Measurements from ENCODE around the gene LTC4S. TPM values are rescaled to one million over a fixed set of nuclear protein-coding genes. Genes with fewer than 3 reads are reported as not detected.

The LTC4S gene
- total and polyA plus RNA-seq, 9 of the 15 experiments (the other 6 are each of a cell fraction or from before 2014, with no cell fraction given), result 0.17 to 0.77 (median 0.75) TPM; not detected in 6

DNA sequence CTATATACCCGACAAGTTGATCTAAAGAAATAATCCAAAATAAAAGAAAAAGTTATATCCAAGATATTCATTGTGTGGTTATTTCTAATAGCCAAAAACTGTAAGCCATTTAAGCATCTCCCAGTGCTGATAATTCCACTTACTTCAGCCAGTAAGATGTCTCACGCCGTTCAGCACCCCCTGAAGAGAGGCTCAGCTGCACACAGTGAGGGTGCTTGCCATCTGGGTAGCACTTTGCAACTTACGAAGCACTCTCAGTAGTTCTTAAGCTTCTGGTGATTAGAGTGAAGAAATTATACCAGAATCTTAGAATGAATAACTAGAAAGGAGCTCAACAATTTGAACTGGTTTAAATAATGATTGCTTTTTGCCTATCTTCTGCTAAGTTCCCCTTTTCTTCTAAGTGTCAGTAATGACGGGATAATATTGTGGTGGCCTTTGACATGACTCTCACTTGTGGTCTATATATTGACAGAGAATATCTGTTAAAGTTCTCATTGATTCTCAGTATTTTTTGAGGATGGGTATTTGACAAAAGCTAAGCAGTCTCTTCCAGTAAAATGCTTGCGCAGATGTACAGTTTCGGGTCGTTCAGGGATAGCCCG lies 26.2 kb upstream of the LTC4S start (continued):
- TF ChIP-seq HNRNPH1 (optimal IDR thresholded peaks at IDR 0.05; ENCODE audit: low read depth, low read length), result no peak
- no peak for TF ChIP-seq NCOA1 (IDR thresholded peaks at IDR 0.05; ENCODE audit: low read depth)
- TF ChIP-seq, protein P1, sequence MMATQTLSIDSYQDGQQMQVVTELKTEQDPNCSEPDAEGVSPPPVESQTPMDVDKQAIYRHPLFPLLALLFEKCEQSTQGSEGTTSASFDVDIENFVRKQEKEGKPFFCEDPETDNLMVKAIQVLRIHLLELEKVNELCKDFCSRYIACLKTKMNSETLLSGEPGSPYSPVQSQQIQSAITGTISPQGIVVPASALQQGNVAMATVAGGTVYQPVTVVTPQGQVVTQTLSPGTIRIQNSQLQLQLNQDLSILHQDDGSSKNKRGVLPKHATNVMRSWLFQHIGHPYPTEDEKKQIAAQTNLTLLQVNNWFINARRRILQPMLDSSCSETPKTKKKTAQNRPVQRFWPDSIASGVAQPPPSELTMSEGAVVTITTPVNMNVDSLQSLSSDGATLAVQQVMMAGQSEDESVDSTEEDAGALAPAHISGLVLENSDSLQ (IDR thresholded peaks at IDR 0.05), result no peak
- no peak for TF ChIP-seq CBX2 (IDR thresholded peaks at IDR 0.05; ENCODE audit: insufficient read depth, low read length, poor library complexity, severe bottlenecking)
- TF ChIP-seq, protein P2, sequence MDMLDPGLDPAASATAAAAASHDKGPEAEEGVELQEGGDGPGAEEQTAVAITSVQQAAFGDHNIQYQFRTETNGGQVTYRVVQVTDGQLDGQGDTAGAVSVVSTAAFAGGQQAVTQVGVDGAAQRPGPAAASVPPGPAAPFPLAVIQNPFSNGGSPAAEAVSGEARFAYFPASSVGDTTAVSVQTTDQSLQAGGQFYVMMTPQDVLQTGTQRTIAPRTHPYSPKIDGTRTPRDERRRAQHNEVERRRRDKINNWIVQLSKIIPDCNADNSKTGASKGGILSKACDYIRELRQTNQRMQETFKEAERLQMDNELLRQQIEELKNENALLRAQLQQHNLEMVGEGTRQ (CRISPR knock-in tag; IDR thresholded peaks at IDR 0.05), result no peak
- TF ChIP-seq HSF4 (CRISPR knock-in tag; IDR thresholded peaks at IDR 0.05; ENCODE audit: borderline replicate concordance), result no peak

DNA sequence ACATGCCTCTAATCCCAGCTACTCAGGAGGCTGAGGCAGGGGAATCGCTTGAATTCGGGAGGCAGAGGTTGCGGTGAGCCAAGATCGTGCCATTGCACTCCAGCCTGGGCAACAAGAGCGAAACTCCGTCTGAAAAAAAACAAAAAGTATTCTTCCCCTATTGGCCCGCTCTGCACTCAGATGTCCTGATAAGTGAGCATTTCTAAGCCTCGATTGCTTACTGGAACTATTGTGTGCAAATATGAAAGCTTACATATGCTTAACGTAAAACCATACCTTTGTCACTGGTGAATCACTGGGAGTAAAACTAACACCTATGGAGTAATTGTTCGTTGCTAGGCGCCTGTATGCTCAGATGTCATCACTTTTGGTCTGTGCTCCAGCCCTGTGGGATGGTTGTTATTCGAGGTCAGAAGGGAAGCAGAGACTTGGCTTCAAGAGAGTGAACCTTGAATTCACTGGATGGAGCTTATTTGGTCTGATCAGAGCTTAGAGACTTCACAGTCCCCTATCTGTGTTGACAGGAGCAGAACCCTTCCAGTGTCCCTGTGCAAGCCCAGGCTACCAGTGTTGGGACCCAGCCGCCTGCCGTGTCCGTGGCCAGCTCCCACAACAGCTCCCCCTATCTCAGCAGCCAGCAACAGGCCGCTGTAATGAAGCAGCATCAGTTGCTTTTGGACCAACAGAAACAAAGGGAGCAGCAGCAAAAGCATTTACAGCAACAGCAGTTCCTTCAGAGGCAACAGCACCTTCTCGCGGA lies 25.3 kb upstream of the LTC4S start:
- intact Hi-C loops (cut with micrococcal nuclease), result loop anchor here (5.0 kb wide), 1 partner anchor 39 kb away; the partner anchor contains the start of gene MGAT4B

More for the DNA sequence above, 25.3 kb upstream of the LTC4S start:
- TF ChIP-seq, protein P3, sequence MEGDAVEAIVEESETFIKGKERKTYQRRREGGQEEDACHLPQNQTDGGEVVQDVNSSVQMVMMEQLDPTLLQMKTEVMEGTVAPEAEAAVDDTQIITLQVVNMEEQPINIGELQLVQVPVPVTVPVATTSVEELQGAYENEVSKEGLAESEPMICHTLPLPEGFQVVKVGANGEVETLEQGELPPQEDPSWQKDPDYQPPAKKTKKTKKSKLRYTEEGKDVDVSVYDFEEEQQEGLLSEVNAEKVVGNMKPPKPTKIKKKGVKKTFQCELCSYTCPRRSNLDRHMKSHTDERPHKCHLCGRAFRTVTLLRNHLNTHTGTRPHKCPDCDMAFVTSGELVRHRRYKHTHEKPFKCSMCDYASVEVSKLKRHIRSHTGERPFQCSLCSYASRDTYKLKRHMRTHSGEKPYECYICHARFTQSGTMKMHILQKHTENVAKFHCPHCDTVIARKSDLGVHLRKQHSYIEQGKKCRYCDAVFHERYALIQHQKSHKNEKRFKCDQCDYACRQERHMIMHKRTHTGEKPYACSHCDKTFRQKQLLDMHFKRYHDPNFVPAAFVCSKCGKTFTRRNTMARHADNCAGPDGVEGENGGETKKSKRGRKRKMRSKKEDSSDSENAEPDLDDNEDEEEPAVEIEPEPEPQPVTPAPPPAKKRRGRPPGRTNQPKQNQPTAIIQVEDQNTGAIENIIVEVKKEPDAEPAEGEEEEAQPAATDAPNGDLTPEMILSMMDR (IDR thresholded peaks at IDR 0.05 in 2 of 3, conservative IDR thresholded peaks at IDR 0.05 in 1 of 3; ENCODE audit: insufficient read depth in 2 of 3, low read depth in 1 of 3, low read length in 3 of 3), result 0 out of 6 replicates have a peak, but pooled peaks of 2 of the 3 experiments have one; percentile 5 to 30
- TF ChIP-seq ZNF76 (CRISPR knock-in tag; IDR thresholded peaks at IDR 0.05; ENCODE audit: borderline replicate concordance), result no peak
- TF ChIP-seq PHTF2 (CRISPR knock-in tag; IDR thresholded peaks at IDR 0.05), result no peak
- TF ChIP-seq, protein P4, sequence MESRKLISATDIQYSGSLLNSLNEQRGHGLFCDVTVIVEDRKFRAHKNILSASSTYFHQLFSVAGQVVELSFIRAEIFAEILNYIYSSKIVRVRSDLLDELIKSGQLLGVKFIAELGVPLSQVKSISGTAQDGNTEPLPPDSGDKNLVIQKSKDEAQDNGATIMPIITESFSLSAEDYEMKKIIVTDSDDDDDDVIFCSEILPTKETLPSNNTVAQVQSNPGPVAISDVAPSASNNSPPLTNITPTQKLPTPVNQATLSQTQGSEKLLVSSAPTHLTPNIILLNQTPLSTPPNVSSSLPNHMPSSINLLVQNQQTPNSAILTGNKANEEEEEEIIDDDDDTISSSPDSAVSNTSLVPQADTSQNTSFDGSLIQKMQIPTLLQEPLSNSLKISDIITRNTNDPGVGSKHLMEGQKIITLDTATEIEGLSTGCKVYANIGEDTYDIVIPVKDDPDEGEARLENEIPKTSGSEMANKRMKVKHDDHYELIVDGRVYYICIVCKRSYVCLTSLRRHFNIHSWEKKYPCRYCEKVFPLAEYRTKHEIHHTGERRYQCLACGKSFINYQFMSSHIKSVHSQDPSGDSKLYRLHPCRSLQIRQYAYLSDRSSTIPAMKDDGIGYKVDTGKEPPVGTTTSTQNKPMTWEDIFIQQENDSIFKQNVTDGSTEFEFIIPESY (CRISPR knock-in tag; IDR thresholded peaks at IDR 0.05), result peak; percentile 85
- Histone ChIP-seq H4K20me1 (replicated peaks; ENCODE audit: control insufficient read depth, insufficient read depth, low read length) (peaks cover 25% of the 10 kb centered on the region), H3K27me3 (ENCODE audit: control insufficient read depth in 2 of 2, insufficient read depth in 2 of 2, low read length in 2 of 2) (no peaks in the 10 kb centered on the region), H2AFZ (ENCODE audit: low read depth, low read length) (no peak overlapping the region), H3K36me3 (ENCODE audit: control insufficient read depth, insufficient read depth, low read length) (peaks cover 87% of the 10 kb centered on the region), H3K9me1 (ENCODE audit: control insufficient read depth, insufficient read depth, low read length) (peaks cover 8% of the 10 kb centered on the region), H3K4me1 (replicated peaks in 1 of 2; ENCODE audit: control insufficient read depth in 2 of 2, insufficient read depth in 2 of 2, low read length in 2 of 2) (peaks cover 21 to 22% of the 10 kb centered on the region in 2 experiments), H3K9ac (ENCODE audit: insufficient read depth in 1 of 2, low read depth in 2 of 2, low read length in 2 of 2) (peak overlapping the region in 1 of 2 experiments; percentile 72; a peak in 2 of 4 replicates), H3K79me2 (ENCODE audit: control insufficient read depth, insufficient read depth, low read length) (peaks cover 44% of the 10 kb centered on the region), H3K4me2 (ENCODE audit: insufficient read depth, low read length) (no peak overlapping the region), H3K27ac (ENCODE audit: extremely low read depth, low read depth, low read length) (no peak overlapping the region), H3K4me3 (no peak overlapping the region), H3K9me3 (replicated peaks; ENCODE audit: control insufficient read depth, insufficient read depth, low read depth, low read length) (no peaks in the 10 kb centered on the region)
- DNase-seq (ENCODE audit: extremely low read depth in 1 of 4, low spot score in 3 of 4) (peak in 1 of 4 experiments; percentile 16), ATAC-seq (0 out of 3 replicates have a peak, but pooled peaks have one; percentile 16), FAIRE-seq (no peak)
- WGBS (ENCODE audit: insufficient coverage, low coverage, missing lambda C conversion rate), result 91% methylated on average over 15 of the region's 18 CpGs
- no TSS peak for BruUV-seq (replicated peaks)
- POLR2A ChIA-PET, result interaction anchor here (1.0 to 2.8 kb wide), 3 partner anchors 13 to 52 kb away, joined by 3 to 8 read pairs (median 3); partner anchors contain the start of gene SQSTM1
- CTCF ChIA-PET (ENCODE audit: low intra/inter-chr PET ratio), result no interaction called here
- in situ Hi-C loops (cut with MboI), result no loop called here

All from K562 (cell line).